IMR-90 (cell line): ENCODE measurements around the gene PON2.

ENCODE experiments used
- MAZ ChIP-seq: IDR thresholded peaks from 2 replicates; pipeline ENCODE4 v1.6.1; 2012; ENCODE audit warnings: low read depth, mild to moderate bottlenecking, low read length, improper control_type of control experiment, moderate library complexity, borderline replicate concordance
- MXI1 ChIP-seq: IDR thresholded peaks from 2 replicates; pipeline ENCODE4 v1.6.1; 2012; ENCODE audit warnings: low read depth, mild to moderate bottlenecking, low read length, moderate library complexity, borderline replicate concordance
- POLR2A ChIP-seq: IDR thresholded peaks from 2 replicates; pipeline ENCODE4 v1.6.1; 2012; ENCODE audit warnings: mild to moderate bottlenecking, low read depth, low read length
- USF2 ChIP-seq: fragments of 150-350 bp; IDR thresholded peaks from 2 replicates; pipeline ENCODE4 v1.6.1; 2017; ENCODE audit warnings: mild to moderate bottlenecking, antibody characterized with exemption, low read length, low read depth
- TF ChIP-seq, protein P1 (sequence below): conservative IDR thresholded peaks from 2 replicates; pipeline ENCODE4 v1.5.1; 2012; ENCODE audit warnings: mild to moderate bottlenecking, low read depth, low read length, improper control_type of control experiment

- TF ChIP-seq POLR2A (no peak), MAZ (no peak), USF2 (no peak), MXI1 (no peak)
- TF ChIP-seq, protein P1, sequence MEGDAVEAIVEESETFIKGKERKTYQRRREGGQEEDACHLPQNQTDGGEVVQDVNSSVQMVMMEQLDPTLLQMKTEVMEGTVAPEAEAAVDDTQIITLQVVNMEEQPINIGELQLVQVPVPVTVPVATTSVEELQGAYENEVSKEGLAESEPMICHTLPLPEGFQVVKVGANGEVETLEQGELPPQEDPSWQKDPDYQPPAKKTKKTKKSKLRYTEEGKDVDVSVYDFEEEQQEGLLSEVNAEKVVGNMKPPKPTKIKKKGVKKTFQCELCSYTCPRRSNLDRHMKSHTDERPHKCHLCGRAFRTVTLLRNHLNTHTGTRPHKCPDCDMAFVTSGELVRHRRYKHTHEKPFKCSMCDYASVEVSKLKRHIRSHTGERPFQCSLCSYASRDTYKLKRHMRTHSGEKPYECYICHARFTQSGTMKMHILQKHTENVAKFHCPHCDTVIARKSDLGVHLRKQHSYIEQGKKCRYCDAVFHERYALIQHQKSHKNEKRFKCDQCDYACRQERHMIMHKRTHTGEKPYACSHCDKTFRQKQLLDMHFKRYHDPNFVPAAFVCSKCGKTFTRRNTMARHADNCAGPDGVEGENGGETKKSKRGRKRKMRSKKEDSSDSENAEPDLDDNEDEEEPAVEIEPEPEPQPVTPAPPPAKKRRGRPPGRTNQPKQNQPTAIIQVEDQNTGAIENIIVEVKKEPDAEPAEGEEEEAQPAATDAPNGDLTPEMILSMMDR, result no peak
These were observed 40.5 kb downstream of the PON2 start for GRCh38 chr7:95394370-95394769.
